ENCODE results near the gene NDUFA6. TPM values are rescaled to one million over a fixed set of nuclear protein-coding genes. Genes with fewer than 3 reads are reported as not detected.

The NDUFA6 gene
- total RNA-seq, 1 donor from 2014 or later = 73.6 TPM

DNA sequence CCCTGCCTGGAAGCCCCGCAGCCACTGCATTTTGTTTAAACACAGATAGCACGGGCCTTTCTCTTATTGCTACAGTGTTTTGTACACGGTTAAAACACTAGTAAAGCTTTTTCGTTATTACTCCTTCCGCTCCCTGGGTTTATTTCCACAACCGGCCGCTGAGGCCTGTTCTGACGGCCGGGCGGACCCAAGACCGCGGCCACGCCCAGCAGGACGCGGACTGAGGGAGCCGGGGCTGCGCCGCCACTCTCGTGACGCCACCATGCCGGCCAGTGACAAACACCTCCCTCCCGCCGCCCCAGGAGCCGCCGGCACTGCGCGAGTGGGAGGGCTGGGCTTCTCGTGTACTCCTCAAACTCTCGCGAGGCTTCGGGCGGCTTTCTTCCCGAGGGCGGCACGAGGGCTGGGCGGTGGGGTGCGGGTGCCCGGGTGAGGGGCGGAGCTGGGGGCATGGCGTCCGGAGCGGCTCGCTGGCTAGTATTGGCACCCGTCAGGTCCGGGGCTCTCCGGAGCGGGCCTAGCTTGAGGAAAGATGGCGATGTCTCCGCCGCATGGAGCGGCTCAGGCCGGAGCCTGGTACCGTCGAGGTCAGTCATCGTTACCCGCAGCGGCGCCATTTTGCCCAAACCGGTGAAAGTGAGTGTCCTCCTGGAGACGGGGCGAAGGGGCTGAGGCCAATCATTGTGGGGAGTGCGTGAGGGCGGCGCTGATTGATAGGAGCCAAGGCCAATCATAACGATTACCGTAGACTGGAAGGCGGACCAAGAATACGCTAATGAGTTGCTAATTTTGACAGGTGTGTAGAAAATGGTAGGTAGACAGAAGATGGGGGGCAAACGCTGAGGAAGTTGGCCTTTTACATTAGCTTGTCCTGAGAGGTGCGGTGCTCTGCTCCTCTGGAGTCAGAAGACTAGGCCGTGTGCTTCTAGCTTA, 11.0 kb downstream of the NDUFA6 start, which contains the start of gene SMDT1:
SMDT1 (plus strand) TSS at position 382 of the 933 bp plus-strand sequence; CDS start at position 451, 69 bp downstream.
- intact Hi-C loops (cut with micrococcal nuclease) = loop anchor here (1.0 to 10.0 kb wide), 5 partner anchors 9 to 275 kb away; partner anchors contain the start of genes CCDC134, NAGA, NDUFA6 and SREBF2
- Mint-ChIP-seq H3K4me3 (peak within 1 kb of the TSS; percentile 95), H3K36me3 (ENCODE audit: low read depth) (peaks cover 34% of the 10 kb centered on the region), H3K9me3 (no peaks in the 10 kb centered on the region), H3K27ac (peak within 1 kb of the TSS; percentile 97), H3K4me1 (peaks cover 38% of the 10 kb centered on the region), H3K27me3 (no peaks in the 10 kb centered on the region)
- ATAC-seq (ENCODE audit: low read depth) (peak; percentile 89), DNase-seq (peak; percentile 97)
- TF ChIP-seq, protein P1, sequence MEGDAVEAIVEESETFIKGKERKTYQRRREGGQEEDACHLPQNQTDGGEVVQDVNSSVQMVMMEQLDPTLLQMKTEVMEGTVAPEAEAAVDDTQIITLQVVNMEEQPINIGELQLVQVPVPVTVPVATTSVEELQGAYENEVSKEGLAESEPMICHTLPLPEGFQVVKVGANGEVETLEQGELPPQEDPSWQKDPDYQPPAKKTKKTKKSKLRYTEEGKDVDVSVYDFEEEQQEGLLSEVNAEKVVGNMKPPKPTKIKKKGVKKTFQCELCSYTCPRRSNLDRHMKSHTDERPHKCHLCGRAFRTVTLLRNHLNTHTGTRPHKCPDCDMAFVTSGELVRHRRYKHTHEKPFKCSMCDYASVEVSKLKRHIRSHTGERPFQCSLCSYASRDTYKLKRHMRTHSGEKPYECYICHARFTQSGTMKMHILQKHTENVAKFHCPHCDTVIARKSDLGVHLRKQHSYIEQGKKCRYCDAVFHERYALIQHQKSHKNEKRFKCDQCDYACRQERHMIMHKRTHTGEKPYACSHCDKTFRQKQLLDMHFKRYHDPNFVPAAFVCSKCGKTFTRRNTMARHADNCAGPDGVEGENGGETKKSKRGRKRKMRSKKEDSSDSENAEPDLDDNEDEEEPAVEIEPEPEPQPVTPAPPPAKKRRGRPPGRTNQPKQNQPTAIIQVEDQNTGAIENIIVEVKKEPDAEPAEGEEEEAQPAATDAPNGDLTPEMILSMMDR (IDR thresholded peaks at IDR 0.05) = no peak
- CTCF ChIA-PET = interaction anchor here (0.7 to 3.2 kb wide), 3 partner anchors 11 to 111 kb away, joined by 3 to 17 read pairs (median 3); partner anchors contain the start of gene NDUFA6
- POLR2A ChIA-PET = interaction anchor here (0.5 to 4.3 kb wide), 36 partner anchors 9 to 1038 kb away, joined by 3 to 174 read pairs (median 4); partner anchors contain the start of genes CENPM, NAGA, NDUFA6 and POLDIP3

DNA sequence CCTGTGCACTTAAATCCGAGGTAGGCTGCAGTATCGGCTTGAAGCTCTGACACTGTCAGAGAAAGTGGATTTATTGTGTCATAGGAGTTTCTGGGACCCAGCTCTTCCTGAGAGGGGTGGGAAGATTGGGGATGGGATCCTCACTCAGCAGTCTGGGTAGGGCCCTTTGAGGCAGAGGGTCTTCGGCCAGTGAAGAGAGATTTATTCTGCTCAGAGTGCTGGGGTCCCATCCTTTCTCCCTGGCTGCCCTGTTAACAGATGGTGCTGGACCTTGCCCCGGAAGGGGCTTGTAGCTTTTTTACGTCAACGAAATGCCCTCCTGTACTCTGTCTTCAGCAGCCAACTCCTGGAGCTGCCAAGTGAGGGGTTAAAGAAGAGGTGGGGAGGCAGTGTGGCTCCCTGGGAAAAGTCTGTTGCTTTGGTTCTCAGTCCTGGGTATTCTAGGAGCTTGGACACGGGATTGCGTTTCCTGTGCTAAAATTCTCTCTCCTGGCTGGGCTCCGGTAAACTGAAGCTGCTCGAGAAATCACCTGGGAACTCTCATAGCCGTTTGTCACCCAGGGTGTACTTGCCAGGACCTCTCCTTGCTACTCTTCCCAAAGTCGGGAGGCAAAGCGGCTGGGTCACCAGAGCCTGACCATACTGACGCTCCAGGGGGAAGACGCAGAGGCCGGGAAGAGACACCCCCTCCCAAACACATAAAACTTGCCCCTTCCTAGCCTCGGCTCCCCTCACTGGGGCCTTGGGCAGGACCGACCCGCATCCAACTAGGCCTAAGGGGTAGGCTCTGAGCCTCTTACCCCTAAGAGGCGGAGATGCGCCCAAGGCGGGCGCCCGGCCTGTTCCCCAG, 11.9 kb downstream of the NDUFA6 start:
- no peak for DNase-seq
- ChIA-PET POLR2A (interaction anchor here (0.6 to 4.3 kb wide), 23 partner anchors 8 to 536 kb away, joined by 3 to 174 read pairs (median 4); partner anchors contain the start of genes NAGA, NDUFA6, POLDIP3 and SNU13), CTCF (interaction anchor here (0.7 to 3.2 kb wide), 2 partner anchors 12 to 110 kb away, joined by 3 to 17 read pairs; partner anchors contain the start of gene NDUFA6)
- Mint-ChIP-seq H3K9me3 (no peaks in the 10 kb centered on the region), H3K36me3 (ENCODE audit: low read depth) (peaks cover 25% of the 10 kb centered on the region), H3K27me3 (no peaks in the 10 kb centered on the region), H3K4me1 (peaks cover 38% of the 10 kb centered on the region), H3K27ac (peak overlapping the region; percentile 97), H3K4me3 (peak overlapping the region; percentile 95)
- ATAC-seq (ENCODE audit: low read depth) = no peak
- intact Hi-C loops (cut with micrococcal nuclease) = loop anchor here (1.0 to 2.0 kb wide), 3 partner anchors 8 to 246 kb away; partner anchors contain the start of genes NAGA, SREBF2 and WBP2NL
- TF ChIP-seq, protein P1 (IDR thresholded peaks at IDR 0.05) = no peak

DNA sequence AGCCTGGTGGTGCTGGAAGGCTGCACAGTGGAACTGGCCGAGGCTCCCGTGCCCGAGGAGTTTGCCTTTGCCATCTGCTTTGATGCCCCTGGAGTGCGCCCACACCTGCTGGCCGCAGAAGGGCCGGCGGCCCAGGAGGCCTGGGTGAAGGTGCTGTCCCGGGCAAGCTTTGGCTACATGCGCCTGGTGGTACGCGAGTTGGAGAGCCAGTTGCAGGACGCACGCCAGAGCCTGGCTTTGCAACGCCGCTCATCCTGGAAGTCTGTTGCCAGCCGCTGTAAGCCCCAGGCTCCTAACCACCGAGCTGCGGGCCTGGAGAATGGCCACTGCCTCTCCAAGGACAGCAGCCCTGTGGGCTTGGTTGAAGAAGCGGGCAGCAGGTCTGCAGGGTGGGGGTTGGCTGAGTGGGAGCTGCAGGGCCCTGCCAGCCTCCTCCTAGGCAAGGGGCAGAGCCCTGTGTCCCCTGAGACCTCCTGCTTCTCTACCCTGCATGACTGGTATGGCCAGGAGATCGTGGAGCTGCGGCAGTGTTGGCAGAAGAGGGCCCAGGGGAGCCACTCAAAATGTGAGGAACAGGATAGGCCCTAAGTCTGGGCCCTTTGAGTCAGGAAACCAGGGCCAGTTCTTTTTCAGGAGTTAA, 13.0 kb downstream of the NDUFA6 start:
- no peak for DNase-seq
- CTCF ChIA-PET = no interaction called here
- peaks cover 40% of the 10 kb centered on the region for H3K4me1 Mint-ChIP-seq
- intact Hi-C loops (cut with micrococcal nuclease) = loop anchor here (2.0 kb wide), 2 partner anchors 79 to 245 kb away; partner anchors contain the start of genes SREBF2 and WBP2NL
- no peaks in the 10 kb centered on the region for H3K27me3 Mint-ChIP-seq
- TF ChIP-seq, protein P1 (IDR thresholded peaks at IDR 0.05) = no peak
- POLR2A ChIA-PET = interaction anchor here (1.0 to 4.3 kb wide), 4 partner anchors 7 to 153 kb away, joined by 4 to 174 read pairs (median 30); partner anchors contain the start of genes NAGA and NDUFA6
- no peak overlapping the region for H3K27ac Mint-ChIP-seq
- H3K36me3 Mint-ChIP-seq (ENCODE audit: low read depth) = peaks cover 19% of the 10 kb centered on the region
- H3K9me3 Mint-ChIP-seq = no peaks in the 10 kb centered on the region
- H3K4me3 Mint-ChIP-seq = no peak overlapping the region
- ATAC-seq (ENCODE audit: low read depth) = no peak

DNA sequence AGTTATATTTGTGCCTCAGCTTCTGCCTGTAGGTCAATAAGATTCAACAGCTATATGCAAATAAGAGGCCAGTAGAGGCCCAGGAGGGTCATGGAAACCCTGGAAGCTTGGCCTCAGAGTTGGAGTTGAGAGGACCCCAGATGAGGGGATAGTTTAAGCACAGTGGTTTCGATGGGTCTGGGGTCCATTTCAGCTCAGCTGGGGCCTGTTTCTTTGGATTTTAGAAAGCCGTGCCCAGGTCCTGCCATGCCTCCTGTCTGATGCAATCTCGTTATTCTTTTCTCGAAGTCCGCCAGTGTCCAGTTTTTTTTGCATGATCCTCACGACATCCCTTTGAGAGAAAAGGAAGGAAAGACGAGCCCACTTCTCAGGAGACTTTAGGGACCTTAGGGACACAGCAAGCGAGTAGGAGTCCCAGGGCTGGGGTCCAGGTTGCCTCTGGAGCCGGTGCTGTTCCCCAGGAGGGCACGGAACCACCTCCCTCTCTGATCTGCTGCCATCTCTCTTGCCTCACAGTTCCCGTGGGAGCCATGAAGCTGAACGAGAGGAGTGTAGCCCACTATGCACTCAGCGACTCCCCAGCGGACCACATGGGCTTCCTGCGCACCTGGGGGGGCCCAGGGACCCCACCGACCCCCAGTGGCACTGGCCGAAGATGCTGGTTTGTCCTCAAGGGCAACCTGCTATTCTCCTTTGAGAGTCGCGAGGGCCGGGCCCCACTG, 13.6 kb downstream of the NDUFA6 start:
- no peaks in the 10 kb centered on the region for H3K9me3 Mint-ChIP-seq
- H3K27me3 Mint-ChIP-seq = no peaks in the 10 kb centered on the region
- intact Hi-C loops (cut with micrococcal nuclease) = no loop called here
- H3K4me1 Mint-ChIP-seq = peaks cover 35% of the 10 kb centered on the region
- DNase-seq (no peak), ATAC-seq (ENCODE audit: low read depth) (no peak)
- H3K27ac Mint-ChIP-seq = no peak overlapping the region
- H3K4me3 Mint-ChIP-seq = no peak overlapping the region
- ChIA-PET CTCF (interaction anchor here (1.0 kb wide), 1 partner anchor 110 kb away, joined by 3 read pairs; no protein-coding TSS in a partner anchor), POLR2A (interaction anchor here (1.1 to 2.6 kb wide), 2 partner anchors 13 to 136 kb away, joined by 4 to 16 read pairs; partner anchors contain the start of gene NDUFA6)
- peaks cover 13% of the 10 kb centered on the region for H3K36me3 Mint-ChIP-seq (ENCODE audit: low read depth)
- TF ChIP-seq, protein P1 (IDR thresholded peaks at IDR 0.05) = no peak
